NCI-H1417 treated with DMSO at 0.1 percent for 48 hours (cell line): ENCODE data around the gene ZNF621.

Experiments used
- DNase-seq: peaks from one replicate; lab custom pipeline; 2025; lab: John Stamatoyannopoulos, UW

ZNF621 gene

GRCh38 chr3:40524568-40525285 is at the start of gene ZNF621:
TSS of gene ZNF621 (plus strand) at chr3:40524960. CDS start at chr3:40525841, 881 bp downstream.
- no peak for DNase-seq

- no peak for DNase-seq
Observed at GRCh38 chr3:40476478-40477470, 48.0 kb upstream of the ZNF621 start, which contains the start of gene ZNF619. TSS of gene ZNF619 (plus strand) at chr3:40477122. CDS start at chr3:40477980, 858 bp downstream.

- no peak for DNase-seq
Observed at GRCh38 chr3:40477666-40478065, 47.1 kb upstream of the ZNF621 start.

GRCh38 chr3:40487172-40487571 is 37.6 kb upstream of the ZNF621 start:
- no peak for DNase-seq

GRCh38 chr3:40490916-40491315 is 33.8 kb upstream of the ZNF621 start:
- DNase-seq: no peak

- no peak for DNase-seq
Observed at GRCh38 chr3:40494698-40495097, 30.1 kb upstream of the ZNF621 start.

- DNase-seq: no peak
Observed at GRCh38 chr3:40497288-40497687, 27.5 kb upstream of the ZNF621 start.

- DNase-seq: no peak
Observed at GRCh38 chr3:40499952-40500351, 24.8 kb upstream of the ZNF621 start.

GRCh38 chr3:40502034-40502433 is 22.7 kb upstream of the ZNF621 start:
- no peak for DNase-seq

- no peak for DNase-seq
Observed at GRCh38 chr3:40504636-40505430, 19.9 kb upstream of the ZNF621 start.

GRCh38 chr3:40505599-40506462 is 18.9 kb upstream of the ZNF621 start, which contains the start of gene ZNF620:
TSS of gene ZNF620 (plus strand) at chr3:40506039. CDS start at chr3:40506353, 314 bp downstream.
- peak; percentile 39 for DNase-seq

GRCh38 chr3:40511031-40511718 is 13.6 kb upstream of the ZNF621 start:
- no peak for DNase-seq

- DNase-seq: no peak
Observed at GRCh38 chr3:40516201-40516600, 8.6 kb upstream of the ZNF621 start.

GRCh38 chr3:40518067-40518466 is 6.7 kb upstream of the ZNF621 start:
- no peak for DNase-seq

- no peak for DNase-seq
Observed at GRCh38 chr3:40518848-40519247, 5.9 kb upstream of the ZNF621 start.

- no peak for DNase-seq
Observed at GRCh38 chr3:40521254-40521653, 3.5 kb upstream of the ZNF621 start.

GRCh38 chr3:40523781-40524180 is 979 bp upstream of the ZNF621 start:
- no peak for DNase-seq

- DNase-seq: no peak
Observed at GRCh38 chr3:40524222-40524567, 565 bp upstream of the ZNF621 start.

GRCh38 chr3:40528426-40528825 is 3.7 kb downstream of the ZNF621 start:
- DNase-seq: no peak

GRCh38 chr3:40532252-40532651 is 7.5 kb downstream of the ZNF621 start:
- DNase-seq: no peak
